OCI-LY1 (cell line): Measurements from ENCODE around the gene TBX4.

Experiments used
- H2AFZ ChIP-seq: fragments of 200-600 bp; sonication (generic), shearing (Covaris generic); 2 replicates; pipeline ENCODE4 v1.6.0; 2014; ENCODE audit warnings: antibody characterized with exemption, mild to moderate bottlenecking, low read length
- H3F3A ChIP-seq: fragments of 200-600 bp; sonication (generic), shearing (Covaris generic); 2 replicates; pipeline ENCODE4 v1.6.0; 2014; ENCODE audit warnings: mild to moderate bottlenecking, antibody characterized with exemption, low read length, moderate library complexity; ENCODE audit not compliant: insufficient read depth
- H3K27ac ChIP-seq: fragments of 200-600 bp; sonication (generic); 2 replicates; pipeline ENCODE4 v1.5.1; 2014; ENCODE audit warnings: low read length, mixed run types, mild to moderate bottlenecking, low read depth; ENCODE audit not compliant: poor library complexity, severe bottlenecking
- H3K27me3 ChIP-seq: fragments of 200-600 bp; sonication (generic); 2 replicates; pipeline ENCODE4 v1.6.0; 2014; ENCODE audit warnings: antibody characterized with exemption, mild to moderate bottlenecking, low read length, moderate library complexity; ENCODE audit not compliant: insufficient read depth
- H3K36me3 ChIP-seq: fragments of 200-600 bp; sonication (generic); 2 replicates; pipeline ENCODE4 v1.6.1; 2014; ENCODE audit warnings: mild to moderate bottlenecking, antibody characterized with exemption, low read length, moderate library complexity, mixed read lengths; ENCODE audit not compliant: insufficient read depth
- H3K4me1 ChIP-seq: fragments of 200-600 bp; sonication (generic); 2 replicates; pipeline ENCODE4 v1.5.1; 2014; ENCODE audit warnings: mild to moderate bottlenecking, low read length, moderate library complexity; ENCODE audit not compliant: insufficient read depth, severe bottlenecking
- H3K4me2 ChIP-seq: fragments of 200-600 bp; sonication (generic), shearing (Covaris generic); 2 replicates; pipeline ENCODE4 v1.6.1; 2014; ENCODE audit warnings: low read length
- H3K4me3 ChIP-seq: fragments of 200-600 bp; sonication (generic); 2 replicates; pipeline ENCODE4 v1.5.1; 2014; ENCODE audit warnings: low read length, low read depth, mild to moderate bottlenecking, mixed read lengths; ENCODE audit not compliant: poor library complexity, severe bottlenecking
- H3K79me2 ChIP-seq: fragments of 200-600 bp; shearing (Covaris generic); 2 replicates; pipeline ENCODE4 v1.6.1; 2016; ENCODE audit warnings: mixed run types, low read length, mixed read lengths; ENCODE audit not compliant: insufficient read depth
- H3K9ac ChIP-seq: fragments of 200-600 bp; sonication (generic), shearing (Covaris generic); 2 replicates; pipeline ENCODE4 v1.6.1; 2014; ENCODE audit warnings: mild to moderate bottlenecking, low read length, mixed read lengths
- H3K9me2 ChIP-seq: fragments of 200-600 bp; sonication (generic), shearing (Covaris generic); 2 replicates; pipeline ENCODE4 v1.6.1; 2014; ENCODE audit warnings: low read depth, mild to moderate bottlenecking, low read length, mixed read lengths
- H3K9me3 ChIP-seq: fragments of 200-600 bp; shearing (Covaris generic); 2 replicates; pipeline ENCODE4 v1.6.1; 2014; ENCODE audit warnings: low read length, mixed read lengths
- H4K20me1 ChIP-seq: fragments of 200-600 bp; sonication (generic), shearing (Covaris generic); 2 replicates; pipeline ENCODE4 v1.6.0; 2016; ENCODE audit warnings: mild to moderate bottlenecking, low read length; ENCODE audit not compliant: insufficient read depth
- EZH2 ChIP-seq: fragments of 200-600 bp; sonication (generic), shearing (Covaris generic); IDR thresholded peaks from 2 replicates; pipeline ENCODE4 v1.8.0; 2017; ENCODE audit warnings: borderline replicate concordance, mixed run types, mild to moderate bottlenecking, antibody characterized with exemption, low read length, moderate library complexity, mixed read lengths
- TF ChIP-seq, protein P1 (sequence below): fragments of 200-600 bp; sonication (generic), shearing (Covaris generic); IDR thresholded peaks from 2 replicates; pipeline ENCODE4 v1.5.1; 2017; ENCODE audit warnings: mild to moderate bottlenecking, antibody characterized with exemption, low read length, moderate library complexity, mixed read lengths

Gene TBX4

DNA sequence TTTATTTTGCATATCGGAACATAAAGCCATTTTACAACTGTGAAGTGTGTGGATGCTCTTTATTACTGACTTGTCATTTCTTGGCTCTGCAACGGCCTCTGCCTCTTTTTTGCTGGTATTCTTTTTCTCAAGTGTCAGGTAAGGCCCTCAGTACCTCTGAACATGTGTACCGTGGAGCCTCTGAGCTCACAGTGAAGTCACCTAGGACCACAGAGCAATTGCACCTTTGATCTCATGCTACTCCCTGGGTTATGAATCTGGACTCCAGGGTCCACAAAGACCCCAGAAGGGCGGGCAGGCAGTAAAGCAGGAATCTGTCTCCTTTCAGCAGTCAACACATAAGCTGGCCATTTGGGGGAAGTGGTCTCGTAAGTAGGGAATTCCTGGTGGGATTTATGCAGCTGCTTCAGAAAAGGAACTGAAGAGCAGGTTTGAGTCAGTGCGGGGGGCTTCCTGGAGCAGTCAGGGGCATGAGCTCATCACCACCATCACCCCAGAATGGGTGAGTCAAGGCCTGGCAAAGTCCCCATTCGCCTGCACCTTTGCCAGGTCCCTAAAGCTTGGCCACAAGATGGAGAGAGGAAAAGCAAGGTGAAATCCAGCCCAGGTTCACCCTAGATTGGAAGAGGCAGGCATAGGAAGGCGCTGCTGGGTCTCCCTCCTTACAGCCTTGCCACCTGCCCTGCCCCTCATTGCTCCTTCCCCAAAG lies 33.0 kb downstream of the TBX4 start:
- TF ChIP-seq, protein P1, sequence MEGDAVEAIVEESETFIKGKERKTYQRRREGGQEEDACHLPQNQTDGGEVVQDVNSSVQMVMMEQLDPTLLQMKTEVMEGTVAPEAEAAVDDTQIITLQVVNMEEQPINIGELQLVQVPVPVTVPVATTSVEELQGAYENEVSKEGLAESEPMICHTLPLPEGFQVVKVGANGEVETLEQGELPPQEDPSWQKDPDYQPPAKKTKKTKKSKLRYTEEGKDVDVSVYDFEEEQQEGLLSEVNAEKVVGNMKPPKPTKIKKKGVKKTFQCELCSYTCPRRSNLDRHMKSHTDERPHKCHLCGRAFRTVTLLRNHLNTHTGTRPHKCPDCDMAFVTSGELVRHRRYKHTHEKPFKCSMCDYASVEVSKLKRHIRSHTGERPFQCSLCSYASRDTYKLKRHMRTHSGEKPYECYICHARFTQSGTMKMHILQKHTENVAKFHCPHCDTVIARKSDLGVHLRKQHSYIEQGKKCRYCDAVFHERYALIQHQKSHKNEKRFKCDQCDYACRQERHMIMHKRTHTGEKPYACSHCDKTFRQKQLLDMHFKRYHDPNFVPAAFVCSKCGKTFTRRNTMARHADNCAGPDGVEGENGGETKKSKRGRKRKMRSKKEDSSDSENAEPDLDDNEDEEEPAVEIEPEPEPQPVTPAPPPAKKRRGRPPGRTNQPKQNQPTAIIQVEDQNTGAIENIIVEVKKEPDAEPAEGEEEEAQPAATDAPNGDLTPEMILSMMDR, result no peak
- TF ChIP-seq EZH2, result no peak
- no peaks in the 10 kb centered on the region for H3K36me3 ChIP-seq
- no peaks in the 10 kb centered on the region for H3K27me3 ChIP-seq
- H3K9me3 ChIP-seq, result no peaks in the 10 kb centered on the region
- H3K27ac ChIP-seq, result no peak overlapping the region
- no peaks in the 10 kb centered on the region for H3K4me1 ChIP-seq
- no peak overlapping the region for H2AFZ ChIP-seq
- no peak overlapping the region for H3K9ac ChIP-seq
- no peaks in the 10 kb centered on the region for H3F3A ChIP-seq
- no peaks in the 10 kb centered on the region for H3K9me2 ChIP-seq
- H3K79me2 ChIP-seq, result no peaks in the 10 kb centered on the region
- H3K4me3 ChIP-seq, result no peak overlapping the region
- H3K4me2 ChIP-seq, result no peak overlapping the region
- H4K20me1 ChIP-seq, result no peaks in the 10 kb centered on the region

DNA sequence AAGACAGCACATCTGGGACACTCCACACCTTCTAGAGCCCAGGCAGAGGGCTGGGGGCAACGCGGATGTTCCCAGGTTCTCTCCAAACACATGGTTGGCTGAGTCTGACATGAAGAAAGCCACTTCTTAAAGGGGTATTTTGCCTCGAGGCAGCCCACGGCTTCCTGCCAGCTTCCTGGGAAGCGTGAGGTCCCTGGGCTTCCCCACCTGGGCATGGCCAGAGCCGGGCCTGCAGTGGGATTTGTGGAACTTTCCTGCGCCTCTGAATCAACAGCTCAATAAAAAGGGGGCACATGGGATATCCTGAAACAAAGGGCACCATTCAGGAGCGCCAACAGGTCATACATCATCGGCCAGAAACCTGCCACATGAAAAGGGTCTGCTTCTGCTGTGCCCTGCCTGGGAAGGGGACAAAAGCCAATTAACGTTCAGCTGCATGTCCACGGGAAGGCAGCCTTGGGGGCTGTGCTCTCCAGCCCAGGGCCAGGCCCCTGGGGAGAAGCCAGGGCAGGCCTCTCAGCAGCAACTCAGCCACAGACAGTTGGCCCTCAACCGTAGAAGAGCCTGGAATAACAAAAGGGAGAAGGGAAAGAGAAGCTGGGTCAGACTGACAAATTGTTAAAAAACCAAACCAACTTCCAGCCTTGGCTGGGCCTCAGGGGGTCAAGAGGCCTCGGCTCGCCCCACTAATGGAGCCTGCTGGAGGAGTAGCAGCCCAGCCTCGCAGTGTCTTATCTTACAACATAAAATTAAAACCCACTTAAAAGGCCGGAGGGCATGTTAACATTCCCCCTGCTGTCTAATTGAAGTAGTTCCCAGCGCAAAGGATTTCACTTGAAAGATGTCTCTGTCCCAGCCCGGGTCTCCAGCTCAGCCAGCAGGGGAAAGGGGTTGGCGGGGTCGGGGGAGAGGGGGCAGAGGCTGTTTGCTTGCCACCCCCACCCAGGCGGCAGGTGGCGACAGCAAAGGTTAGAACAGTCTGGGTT lies 34.2 kb downstream of the TBX4 start:
- Histone ChIP-seq H3F3A (no peaks in the 10 kb centered on the region), H3K27me3 (no peaks in the 10 kb centered on the region), H4K20me1 (no peaks in the 10 kb centered on the region), H3K4me2 (no peak overlapping the region), H3K9me3 (no peaks in the 10 kb centered on the region), H3K27ac (no peak overlapping the region), H3K79me2 (no peaks in the 10 kb centered on the region), H3K9ac (no peak overlapping the region), H2AFZ (no peak overlapping the region), H3K4me3 (no peak overlapping the region), H3K4me1 (no peaks in the 10 kb centered on the region), H3K36me3 (no peaks in the 10 kb centered on the region), H3K9me2 (no peaks in the 10 kb centered on the region)
- TF ChIP-seq, protein P1, result no peak
- no peak for TF ChIP-seq EZH2

DNA sequence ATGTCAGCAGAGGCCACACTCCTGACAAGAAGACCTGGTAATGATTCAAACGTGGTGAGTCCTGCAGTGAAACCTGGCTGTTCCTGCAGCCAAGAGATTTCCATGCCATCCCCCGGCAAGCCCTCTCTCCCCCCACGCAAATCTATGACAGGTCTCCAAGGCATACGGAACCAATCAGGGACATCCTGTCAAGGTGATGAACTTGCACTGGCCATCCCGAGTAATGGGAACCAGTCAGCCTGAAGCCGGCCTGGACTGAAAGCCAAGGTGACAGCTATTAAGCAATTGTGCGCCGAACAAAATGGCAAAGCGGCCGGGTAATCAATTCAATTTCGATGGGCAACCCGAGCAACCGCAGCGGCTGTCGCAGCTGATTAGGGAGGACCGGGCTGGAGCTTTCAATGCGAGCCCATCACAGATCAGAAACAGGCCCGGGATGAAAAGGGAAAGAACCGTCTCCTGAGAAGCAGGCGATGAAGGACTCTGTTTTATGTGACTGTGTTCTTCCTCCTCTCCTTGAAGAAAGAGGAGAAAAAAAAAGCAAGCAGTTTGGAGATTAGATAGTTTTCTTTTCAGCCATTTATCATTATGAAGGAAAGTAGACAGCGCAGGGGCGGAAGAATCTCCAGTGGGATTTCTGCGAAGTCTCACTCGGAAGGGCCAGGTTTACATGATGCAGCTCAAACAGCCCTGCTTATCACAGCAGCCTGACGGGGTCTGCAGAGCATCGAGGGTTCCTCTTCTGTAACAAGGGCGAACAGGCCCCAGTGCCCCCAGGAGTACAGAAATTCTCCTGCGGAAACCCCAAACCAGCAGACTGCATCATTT lies 35.2 kb downstream of the TBX4 start:
- Histone ChIP-seq H3K9me2 (no peaks in the 10 kb centered on the region), H2AFZ (no peak overlapping the region), H3K27me3 (no peaks in the 10 kb centered on the region), H3F3A (no peaks in the 10 kb centered on the region), H3K36me3 (no peaks in the 10 kb centered on the region), H3K79me2 (no peaks in the 10 kb centered on the region), H3K27ac (no peak overlapping the region), H4K20me1 (no peaks in the 10 kb centered on the region), H3K4me2 (no peak overlapping the region), H3K4me1 (no peaks in the 10 kb centered on the region), H3K4me3 (no peak overlapping the region), H3K9ac (no peak overlapping the region), H3K9me3 (no peaks in the 10 kb centered on the region)
- TF ChIP-seq EZH2, result no peak
- TF ChIP-seq, protein P1, result no peak
